ENCODE data around the gene TAPBP.
"Not testable (repeated sequence)": the region's sequence is repeated elsewhere in the genome, so short reads cannot be mapped to it uniquely, and the experiment has no call there.

TAPBP gene

DNA sequence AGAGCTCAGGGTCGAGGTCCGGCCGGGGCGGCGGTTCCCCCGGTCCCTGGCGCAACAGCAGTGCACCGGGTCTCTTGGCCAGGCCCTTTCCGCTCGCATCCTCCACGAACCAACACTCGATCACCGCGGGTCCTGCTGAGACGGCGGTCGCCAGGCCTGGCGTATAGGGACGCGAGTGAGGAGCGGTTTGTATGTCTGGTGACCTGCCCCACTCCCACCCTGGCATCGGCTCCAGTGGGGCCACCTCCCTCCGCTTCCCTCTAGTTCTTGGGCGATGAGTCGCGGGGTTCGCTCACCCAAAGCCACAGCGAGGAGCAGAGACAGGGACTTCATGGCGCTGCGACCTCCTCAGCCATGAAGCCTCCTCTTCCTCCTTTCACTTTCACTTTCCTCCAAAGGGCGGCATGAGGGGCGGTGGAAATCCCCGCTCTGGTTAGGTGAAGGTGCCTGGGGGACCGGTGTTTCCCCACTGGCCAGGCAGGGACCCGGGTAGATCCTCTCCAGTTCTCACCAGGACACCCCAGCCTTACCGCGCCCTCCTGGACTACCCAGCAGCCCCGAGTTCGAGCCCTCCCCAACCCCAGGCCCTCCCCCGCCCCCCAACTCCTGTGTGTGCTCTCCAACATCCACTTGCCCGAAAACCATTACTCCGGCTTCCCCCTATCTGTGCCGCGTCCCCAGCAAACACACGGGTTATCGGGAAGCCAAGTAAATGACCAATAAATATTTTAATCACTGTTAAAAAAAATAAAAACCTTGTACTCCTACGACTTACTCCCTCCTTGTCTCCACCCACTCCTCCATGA is at the start of gene TAPBP:
Gene TAPBP (minus strand): TSS at position 370 of the 806 bp plus-strand sequence. CDS start 37 bp downstream, at position 333.
- DNase-seq (ENCODE audit: low read depth) = peak; percentile 76

DNA sequence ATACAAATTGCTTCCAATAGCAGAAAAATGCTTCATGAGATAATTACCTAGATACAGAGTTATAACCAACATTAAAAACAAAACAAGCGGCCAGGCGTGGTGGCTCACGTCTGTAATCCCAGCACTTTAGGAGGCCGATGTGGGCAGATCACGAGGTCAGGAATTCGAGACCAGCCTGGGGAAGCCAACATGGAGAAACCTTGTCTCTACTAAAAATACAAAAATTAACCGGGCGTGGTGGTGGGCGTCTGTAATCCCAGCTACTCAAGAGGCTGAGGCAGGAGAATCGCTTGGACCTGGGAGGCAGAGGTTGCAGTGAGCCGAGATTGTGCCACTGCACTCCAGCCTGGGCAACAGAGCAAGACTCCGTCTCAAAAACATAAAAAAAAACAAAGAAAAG is 49.6 kb upstream of the TAPBP start:
- DNase-seq (ENCODE audit: low read depth) = not testable (repeated sequence)

DNA sequence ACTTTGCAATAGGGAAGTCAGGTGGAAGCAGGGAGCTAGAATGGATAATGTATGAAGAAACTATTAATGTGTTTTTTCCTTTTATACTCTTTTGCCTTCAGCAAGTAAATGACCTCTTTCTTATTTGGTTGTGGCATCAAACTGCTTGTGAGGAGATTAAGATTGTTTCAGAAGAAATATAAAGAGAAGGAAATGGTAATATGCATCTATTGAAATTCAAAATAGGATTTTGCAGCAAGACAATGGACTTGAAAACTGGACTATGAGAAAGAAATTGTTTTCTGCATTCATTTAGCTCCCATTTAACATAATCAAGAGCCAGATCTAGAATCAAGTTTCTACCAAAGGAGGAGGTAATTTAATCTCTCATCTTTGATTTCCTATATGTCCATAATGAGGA is 45.5 kb upstream of the TAPBP start:
- DNase-seq (ENCODE audit: low read depth) = no peak

DNA sequence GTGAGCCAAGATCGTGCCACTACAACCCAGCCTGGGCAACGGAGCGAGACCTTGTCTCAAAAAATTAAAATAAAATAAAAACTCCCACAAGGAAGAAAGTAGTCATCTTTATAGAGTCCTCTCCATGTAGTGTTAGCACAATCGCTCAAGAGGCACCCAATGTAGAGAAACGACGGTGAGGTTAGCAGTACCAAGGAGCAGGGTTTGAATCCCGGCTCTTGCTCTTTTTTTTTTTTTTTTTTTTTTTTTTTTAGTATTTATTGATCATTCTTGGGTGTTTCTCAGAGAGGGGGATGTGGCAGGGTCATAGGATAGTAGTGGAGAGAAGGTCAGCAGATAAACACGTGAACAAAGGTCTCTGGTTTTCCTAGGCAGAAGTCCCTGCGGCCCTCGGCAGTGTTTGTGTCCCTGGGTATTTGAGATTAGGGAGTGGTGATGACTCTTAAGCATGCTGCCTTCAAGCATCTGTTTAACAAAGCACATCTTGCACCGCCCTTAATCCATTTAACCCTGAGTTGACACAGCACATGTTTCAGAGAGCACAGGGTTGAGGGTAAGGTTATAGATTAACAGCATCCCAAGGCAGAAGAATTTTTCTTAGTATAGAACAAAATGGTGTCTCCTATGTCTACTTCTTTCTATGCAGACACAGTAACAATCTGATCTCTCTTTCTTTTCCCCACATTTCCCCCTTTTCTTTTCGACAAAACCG is 43.4 kb upstream of the TAPBP start:
- not testable (repeated sequence) for DNase-seq (ENCODE audit: low read depth)

DNA sequence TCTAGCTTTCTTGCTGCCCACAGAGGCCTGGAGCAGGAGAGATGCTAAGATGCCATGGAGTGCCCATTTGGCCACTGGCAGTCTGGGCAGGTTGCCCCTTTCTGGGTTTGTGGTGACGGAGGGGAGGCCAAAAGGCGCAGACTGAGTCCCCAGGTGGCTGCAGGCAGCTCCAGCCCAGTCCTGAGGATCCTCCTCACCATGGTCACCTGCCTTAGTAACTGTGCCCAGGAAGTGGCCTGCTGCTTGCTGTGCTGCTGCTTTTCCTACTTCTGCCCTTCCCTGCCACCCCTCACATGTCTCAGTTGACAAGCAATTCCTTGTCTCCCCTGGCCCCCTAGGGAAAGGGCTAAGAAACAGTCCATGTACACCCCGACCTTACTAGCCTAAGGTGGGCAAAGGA is 42.4 kb upstream of the TAPBP start:
- no peak for DNase-seq (ENCODE audit: low read depth)

DNA sequence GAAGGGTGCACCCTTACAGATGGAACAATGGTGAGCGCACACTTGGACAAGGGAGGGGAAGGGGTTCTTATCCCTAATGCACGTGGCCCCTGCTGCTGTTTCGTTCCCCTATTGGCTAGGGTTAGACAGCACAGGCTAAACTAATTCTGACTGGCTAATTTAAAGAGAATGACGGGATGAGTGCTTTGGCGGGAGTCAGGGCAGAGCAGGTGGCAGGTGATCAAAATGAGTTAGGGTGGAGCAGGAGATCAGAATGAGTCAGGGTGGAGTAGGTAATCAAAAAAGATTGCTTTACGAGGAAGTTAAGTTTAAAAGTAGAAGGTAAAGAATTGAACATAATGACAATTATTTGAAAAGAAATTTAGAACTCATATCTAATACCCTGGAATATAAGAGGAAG is 42.0 kb upstream of the TAPBP start:
- DNase-seq (ENCODE audit: low read depth) = not testable (repeated sequence)

DNA sequence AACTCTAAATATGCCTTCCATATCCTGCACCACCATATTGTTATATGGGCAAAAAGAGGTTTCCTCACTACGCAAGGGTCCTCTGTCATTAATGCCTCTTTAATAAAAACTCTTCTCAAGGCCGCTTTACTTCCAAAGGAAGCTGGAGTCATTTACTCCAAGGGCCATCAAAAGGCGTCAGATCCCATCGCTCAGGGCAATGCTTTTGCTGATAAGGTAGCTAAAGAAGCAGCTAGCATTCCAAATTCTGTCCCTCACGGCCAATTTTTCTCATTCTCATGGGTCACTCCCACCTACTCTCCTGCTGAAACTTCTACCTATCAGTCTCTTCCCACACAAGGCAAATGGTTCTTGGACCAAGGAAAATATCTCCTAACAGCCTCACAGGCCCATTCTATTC is 33.9 kb upstream of the TAPBP start:
- DNase-seq (ENCODE audit: low read depth) = no peak

DNA sequence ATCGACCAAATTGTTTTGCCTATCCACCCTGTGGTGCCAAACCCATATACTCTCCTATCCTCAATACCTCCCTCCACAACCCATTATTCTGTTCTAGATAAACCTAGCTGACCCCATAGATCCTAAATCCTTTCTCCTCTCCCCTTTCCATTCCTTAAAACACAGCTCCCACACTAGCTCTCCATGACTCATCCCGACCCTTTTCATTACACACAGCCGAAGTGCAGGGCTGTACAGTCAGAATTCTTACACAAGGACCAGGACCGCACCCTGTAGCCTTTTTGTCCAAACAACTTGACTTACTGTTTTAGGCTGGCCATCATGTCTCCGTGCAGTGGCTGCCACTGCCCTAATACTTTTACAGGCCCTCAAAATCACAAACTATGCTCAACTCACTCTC is 33.1 kb upstream of the TAPBP start:
- peak; percentile 42 for DNase-seq (ENCODE audit: low read depth)

DNA sequence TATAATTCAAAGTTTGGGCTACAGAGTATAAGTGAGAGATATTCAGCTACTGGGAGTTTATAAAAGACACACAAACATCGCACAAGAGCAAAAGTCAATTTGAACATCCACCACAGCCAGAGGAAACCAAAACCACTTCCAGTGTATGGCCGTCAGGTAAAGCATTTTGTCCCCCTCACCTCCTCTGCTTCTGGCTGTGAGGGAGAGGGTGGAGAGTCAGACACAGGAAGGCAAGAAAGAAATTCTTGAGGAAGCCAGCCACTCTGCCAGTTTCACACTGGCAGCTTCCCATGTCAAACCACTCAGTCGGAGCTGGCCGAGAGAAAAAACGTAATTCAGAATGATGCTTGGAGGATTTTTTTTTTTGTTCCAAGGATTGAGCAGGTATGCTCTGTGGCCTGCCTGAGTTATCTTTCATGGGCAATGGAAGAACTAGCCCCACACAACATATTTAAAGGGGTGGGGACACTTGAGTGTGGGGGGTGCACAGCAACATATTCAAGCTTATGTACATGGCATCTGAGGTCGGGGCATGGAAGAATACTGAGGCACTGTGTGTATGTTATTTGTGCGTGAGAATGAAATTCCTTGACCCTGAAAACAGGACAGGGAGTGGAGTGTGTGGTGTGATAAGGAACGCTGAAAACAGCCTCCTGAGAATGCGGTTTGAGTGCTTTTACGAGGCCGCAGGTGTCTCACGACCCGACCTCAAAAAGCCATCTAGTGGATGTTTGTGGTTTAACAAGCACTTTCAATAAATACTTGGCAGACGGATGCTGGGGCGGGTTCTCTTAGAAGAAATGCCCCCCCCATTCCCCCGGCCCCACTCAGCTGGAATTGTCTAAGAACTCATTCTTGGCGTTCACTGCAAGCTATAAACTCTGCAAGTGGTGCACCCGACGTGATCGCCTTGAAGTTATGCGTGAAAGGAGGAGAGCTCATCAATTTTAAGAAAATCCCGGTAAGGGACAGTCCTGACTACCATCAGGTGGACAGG is 31.1 kb upstream of the TAPBP start:
- DNase-seq (ENCODE audit: low read depth) = peak; percentile 82

DNA sequence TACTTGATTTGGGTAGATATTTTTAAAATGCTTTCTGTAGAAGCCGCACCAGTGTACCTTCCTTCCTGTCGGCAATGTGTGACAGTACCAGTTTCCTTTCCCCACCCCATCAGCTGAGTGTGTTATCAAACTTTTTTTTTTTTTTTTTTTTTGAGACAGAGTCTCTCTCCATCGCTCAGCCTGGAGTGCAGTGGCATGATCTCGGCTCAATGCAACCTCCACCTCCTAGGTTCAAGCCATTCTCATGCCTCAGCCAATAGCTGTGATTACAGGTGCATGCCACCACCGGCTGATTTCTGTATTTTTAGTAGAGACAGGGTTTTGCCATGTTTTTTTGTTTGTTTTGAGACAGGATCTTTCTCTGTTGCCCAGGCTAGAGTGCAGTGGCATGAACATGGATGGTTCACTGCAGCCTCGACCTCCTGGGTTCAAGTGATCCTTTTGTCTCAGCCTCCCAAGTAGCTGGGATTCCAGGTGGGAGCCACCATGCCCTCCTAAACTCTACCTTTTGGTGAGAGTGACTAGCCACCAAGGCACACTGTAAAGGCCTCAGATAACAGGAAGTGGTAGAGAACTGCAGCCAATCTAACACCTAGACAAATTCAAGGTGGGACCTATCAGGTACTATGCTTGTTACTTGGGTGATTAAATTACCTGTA is 30.2 kb upstream of the TAPBP start:
- DNase-seq (ENCODE audit: low read depth) = no peak

DNA sequence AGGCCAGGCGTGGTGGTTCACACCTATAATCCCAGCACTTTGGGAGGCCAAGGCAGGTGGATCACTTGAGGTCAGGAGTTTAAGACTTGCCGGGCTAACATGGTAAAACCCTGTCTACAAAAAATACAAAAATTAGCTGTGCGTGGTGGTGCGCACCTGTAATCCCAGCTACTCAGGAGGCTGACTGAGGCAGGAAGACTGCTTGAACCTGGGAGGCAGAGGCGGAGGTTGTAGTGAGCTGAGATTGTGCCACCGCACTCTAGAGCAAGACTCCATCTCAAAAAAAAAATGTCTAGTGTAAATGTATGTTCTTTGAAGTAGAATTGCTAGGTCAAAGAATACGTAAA is 29.7 kb upstream of the TAPBP start:
- DNase-seq (ENCODE audit: low read depth) = not testable (repeated sequence)

DNA sequence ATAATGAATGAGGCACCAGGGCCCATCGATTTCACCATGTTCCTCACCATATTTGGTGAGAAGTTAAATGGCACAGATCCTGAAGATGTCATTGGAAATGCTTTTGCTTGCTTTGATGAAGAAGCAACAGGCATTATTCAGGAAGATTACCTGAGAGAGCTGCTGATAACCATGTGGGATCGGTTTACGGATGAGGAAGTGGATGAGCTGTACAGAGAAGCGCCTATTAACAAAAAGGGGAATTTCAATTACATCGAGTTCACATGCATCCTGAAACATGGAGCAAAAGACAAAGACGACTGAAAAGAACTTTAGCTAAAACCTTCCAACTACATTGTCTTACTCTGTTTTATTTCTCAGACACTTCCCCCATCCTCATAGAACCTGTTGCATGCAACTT is 25.3 kb upstream of the TAPBP start:
- no peak for DNase-seq (ENCODE audit: low read depth)

DNA sequence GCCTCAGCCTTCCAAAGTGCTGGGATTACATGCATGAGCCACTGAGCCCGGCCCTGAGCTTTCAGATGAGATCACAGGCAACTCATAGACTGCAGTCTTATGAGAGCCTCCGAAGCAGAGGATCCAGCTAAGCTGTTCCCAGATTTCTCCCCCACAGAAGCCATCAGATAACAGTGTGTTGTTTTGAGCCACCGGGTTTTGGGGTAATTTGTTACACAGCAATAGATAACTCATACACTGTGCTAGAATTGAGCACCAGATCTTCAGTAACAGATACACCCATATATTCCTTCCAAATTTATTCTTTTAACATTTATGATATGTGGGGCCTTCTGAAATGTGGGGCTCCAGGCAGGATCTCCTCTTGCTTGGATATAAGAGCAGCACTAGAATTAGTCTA is 22.6 kb upstream of the TAPBP start:
- no peak for DNase-seq (ENCODE audit: low read depth)

DNA sequence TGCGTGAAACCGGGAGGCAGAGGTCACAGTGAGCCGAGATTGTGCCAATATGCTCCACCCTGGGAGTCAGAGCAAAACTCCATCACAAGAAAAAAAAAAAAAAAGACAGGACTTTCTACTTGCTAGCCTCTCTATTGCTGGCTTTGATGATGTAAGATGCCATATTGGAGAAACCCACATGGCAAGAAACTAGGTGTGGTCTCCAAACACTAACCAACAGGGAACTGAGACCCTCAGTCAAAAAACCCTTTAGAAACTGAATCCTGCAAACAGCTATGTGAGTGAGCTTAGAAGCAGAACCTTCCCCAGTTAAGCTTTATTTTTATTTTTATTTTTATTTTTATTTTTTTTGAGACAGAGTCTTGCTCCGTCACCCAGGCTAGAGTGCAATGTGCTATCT is 22.0 kb upstream of the TAPBP start:
- no peak for DNase-seq (ENCODE audit: low read depth)

DNA sequence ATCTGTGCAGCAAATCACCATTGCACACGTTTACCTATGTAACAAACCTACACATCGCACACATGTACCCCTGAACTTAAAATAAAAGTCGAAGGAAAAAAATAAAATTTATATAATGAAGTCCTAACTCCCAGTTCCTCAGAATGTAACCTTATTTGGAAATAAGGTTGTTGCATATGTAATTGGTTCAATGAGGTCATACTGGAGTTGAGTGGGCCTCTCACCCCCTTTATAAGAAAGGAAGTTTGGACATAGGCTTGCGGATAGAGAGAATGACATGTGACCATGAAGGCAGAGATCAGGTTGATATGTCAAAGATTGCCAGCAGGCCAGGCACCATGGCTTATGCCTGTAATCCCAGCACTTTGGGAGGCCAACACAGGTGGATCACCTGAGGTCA is 19.8 kb upstream of the TAPBP start:
- DNase-seq (ENCODE audit: low read depth) = no peak

DNA sequence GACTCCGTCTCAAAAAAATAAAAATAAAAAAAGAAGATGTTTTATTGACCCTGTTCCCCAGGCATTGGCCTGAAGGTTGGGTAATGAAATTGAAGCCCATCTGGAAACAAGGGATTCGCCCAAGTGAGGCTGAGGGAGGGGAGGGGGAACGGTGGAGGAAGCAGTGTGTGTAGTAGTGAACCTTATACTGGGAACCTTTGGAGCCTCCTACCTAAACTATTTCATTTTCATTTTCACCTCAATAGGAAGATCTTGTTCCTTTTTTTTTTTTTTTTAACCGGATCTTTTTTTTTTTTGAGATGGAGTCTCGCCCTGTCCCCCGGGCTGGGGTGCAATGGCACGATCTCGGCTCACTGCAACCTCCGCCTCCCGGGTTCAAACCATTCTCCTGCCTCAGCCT is 16.9 kb upstream of the TAPBP start:
- no peak for DNase-seq (ENCODE audit: low read depth)

DNA sequence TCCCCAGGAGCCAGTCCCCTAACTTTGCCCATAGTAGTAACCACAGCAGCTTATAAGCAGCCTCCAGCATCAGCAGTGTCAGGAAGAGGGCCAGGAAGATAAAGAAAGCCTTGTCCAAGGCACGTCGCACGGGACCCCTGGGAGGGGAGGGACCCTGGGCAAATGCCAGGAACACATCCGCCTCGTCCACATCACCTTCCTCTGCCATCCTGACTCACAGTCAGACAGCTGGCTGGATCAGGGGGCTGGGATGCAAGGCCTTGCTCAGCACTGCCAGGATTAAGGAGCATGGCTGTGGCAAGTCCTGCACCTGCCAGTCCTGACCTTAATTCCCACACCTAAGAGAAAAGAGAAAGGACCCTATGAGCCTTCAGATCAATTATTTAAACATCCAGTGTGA is 15.2 kb upstream of the TAPBP start:
- no peak for DNase-seq (ENCODE audit: low read depth)

DNA sequence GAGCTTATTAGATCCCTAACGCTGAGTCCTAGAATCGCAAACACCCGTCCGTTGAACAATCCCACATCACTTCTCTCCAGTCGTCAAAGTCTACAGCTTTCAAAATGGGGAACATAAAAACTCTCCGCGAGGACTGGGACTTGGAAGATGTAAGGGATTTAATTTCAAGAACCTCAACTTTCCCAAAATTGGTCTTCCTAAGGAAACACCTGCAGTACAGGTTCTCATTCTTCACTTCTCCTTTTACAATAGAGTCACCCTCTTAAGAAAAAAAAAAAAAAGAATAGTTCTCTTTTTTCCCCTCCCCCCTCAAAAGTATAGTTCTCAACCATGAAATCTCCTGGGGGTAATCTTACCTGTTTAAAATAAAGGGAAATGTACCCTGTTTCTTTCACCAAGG is 10.2 kb upstream of the TAPBP start:
- no peak for DNase-seq (ENCODE audit: low read depth)

DNA sequence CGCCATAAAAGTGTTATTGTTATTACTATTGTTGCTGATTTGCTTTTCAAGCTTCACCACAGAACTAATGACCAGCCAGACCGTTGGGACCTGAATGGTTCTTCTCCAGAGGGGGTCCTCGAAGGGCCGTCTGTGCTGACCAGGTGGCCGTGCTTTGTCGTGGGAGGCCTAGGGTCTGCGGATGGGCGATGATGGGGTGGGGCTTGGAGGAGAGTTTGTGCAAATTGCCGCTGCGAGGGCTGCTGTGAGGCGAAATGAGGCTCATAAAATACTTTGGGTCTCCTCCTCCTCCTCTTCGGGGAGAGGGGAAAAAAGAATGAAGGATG is 9.7 kb upstream of the TAPBP start:
- no peak for DNase-seq (ENCODE audit: low read depth)

DNA sequence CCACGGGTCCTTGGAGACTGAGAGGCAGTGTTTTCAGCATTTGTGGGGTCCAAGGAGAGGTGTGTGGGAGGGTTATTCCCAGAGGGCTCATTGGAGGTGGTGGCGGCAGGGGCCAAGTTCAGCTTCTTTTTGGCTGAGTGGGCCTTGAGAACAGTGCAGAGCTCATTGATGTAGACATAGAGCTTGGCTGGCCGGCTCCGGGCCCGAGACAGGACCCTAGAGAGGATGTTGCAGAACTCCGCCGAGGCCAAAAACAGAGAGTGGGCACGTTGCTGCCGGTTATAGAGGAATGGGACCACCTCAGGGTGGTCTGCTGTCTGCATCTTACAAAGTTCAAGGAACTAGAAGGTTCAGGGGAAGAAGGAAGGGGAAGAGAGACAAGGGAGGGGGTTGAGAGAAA is 7.3 kb upstream of the TAPBP start:
- DNase-seq (ENCODE audit: low read depth) = no peak

DNA sequence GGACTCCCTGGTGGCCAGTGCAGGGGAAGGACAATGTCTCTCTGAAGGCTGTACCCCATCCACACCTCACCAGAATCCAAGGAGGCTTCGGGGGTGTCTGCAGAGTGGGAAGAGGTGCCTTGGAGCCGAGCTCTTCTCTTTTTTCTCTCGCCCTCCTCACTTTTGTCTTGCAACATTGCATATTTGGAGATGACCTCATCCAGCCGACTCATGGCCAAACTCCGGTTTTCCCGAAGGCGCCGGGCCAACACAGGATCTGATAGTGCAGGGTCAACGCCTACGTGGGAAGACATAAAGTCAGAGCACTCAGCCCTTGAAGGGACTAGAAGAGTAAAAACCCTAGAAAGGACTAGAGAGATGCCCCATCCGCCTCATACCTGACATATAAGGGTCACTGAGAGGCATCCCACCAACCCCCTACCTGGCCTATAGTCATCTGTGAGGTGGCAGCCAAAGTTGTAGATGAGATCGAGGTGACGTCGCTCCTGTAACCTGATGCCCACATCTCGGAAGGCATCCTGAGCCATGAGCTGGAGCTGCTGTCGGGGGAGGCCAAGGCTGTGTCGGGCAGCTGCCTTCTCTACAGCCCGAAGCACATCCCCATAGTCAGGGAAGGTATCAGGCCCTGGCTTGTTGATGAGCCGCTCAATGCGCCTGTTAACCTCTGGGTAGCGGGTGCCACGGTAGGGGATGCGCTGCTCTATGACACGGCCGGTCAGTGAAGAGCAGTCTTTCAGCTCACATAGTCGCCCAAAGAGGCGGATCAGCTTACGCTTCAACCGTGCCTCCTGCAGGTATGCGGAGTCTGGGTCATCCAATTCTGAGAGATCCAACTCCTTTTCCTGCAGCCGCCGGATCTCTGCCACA is 6.7 kb upstream of the TAPBP start:
- DNase-seq (ENCODE audit: low read depth) = peak; percentile 96
